ENCODE measurements around the gene PROP1.
"Not testable (repeated sequence)": the region's sequence is repeated elsewhere in the genome, so short reads cannot be mapped to it uniquely, and the experiment has no call there.

Gene PROP1

DNA sequence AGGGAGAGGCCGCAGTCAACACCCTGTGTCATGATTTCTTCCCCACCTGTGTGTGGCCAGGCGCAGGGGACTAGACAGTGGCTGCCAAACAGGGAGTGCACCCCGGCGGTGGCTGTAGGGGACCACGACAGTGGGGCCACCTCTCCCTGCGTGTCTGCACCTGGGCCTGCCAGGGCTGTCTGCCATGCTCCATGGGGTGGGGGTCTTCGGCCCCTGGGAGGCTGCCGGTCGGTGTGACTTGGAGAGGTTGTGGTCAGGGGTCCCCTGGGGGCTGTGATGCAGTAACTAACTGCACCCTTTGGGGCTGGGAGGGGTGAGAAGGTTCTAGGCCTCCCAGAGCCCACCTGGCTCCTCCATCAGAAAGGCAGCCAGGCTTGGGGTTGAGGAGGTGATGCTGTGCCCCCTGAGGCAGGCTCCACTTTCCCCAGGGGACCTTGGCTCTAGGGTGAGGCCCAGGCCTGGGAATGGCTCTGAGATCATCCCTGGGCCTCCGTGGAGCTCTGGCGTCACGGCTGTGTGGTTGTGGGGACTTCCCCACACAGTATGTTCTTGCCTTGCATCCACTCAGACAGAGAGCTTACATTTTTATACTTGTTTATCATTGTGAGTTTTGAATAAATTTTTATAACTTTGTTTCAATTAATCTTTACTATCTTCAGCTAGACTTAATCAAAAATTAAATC lies 50.3 kb downstream of the PROP1 start:
- H3K9me3 ChIP-seq; H3K27ac ChIP-seq; H3K36me3 ChIP-seq; H3K4me1 ChIP-seq (ENCODE audit: control insufficient read depth in 1 of 2, insufficient read depth in 1 of 2, low read depth in 1 of 2, low read length in 1 of 2); H3K4me3 ChIP-seq (ENCODE audit: low read depth in 1 of 2, low read length in 1 of 2): not testable (repeated sequence)
- H3K27me3 ChIP-seq: peaks cover 49% of the 10 kb centered on the region

DNA sequence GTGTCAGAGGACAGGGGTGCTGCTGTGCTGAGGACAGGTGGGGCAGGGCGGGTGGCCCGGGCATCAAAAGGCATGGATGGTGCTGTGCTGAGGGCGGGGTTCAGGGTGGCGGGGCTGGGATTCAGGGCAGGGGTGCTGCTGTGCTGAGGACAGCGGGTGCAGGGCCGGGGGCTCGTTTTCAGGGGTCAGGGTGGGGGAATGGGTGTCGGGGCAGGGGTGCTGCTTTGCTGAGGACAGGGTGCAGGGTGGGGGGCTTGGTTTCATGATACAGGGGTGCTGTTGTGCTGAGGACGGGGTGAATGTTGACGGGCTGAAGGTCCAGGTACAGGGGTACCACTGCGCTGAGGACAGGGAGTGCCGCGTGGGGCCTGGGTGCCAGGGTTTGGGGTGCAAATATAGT lies 50.9 kb downstream of the PROP1 start:
- not testable (repeated sequence) for H3K36me3 ChIP-seq; H3K27ac ChIP-seq; H3K4me1 ChIP-seq (ENCODE audit: control insufficient read depth in 1 of 2, insufficient read depth in 1 of 2, low read depth in 1 of 2, low read length in 1 of 2); H3K4me3 ChIP-seq (ENCODE audit: low read depth in 1 of 2, low read length in 1 of 2); H3K9me3 ChIP-seq
- H3K27me3 ChIP-seq: peaks cover 54% of the 10 kb centered on the region

GRCh38 chr5:177943805-177944736 lies 52.0 kb downstream of the PROP1 start:
- H3K27ac ChIP-seq; H3K4me1 ChIP-seq (ENCODE audit: control insufficient read depth in 1 of 2, insufficient read depth in 1 of 2, low read depth in 1 of 2, low read length in 1 of 2); H3K36me3 ChIP-seq; H3K4me3 ChIP-seq (ENCODE audit: low read depth in 1 of 2, low read length in 1 of 2); H3K9me3 ChIP-seq: not testable (repeated sequence)
- peaks cover 65% of the 10 kb centered on the region for H3K27me3 ChIP-seq

DNA sequence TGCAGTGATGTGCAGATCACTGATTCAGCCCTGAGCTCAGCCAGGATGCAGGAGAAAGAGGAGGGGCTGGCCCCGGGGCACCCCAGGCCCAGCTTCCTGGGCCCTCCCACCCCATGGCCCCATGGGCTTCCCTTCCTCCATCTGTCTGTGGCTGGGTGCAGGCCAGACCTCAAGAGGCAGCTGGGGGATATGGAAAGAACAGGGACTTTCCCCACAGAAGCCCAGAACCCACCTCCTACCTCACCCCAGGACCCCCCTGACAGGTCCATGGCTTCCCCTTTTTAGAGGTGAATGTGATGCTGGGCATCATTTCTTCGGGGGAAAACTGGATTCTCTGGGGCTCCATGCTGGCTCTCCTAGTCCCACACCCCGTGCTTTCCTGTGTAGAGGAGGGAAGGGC lies 53.1 kb downstream of the PROP1 start:
- not testable (repeated sequence) for H3K4me3 ChIP-seq (ENCODE audit: low read depth in 1 of 2, low read length in 1 of 2); H3K9me3 ChIP-seq; H3K36me3 ChIP-seq; H3K4me1 ChIP-seq (ENCODE audit: control insufficient read depth in 1 of 2, insufficient read depth in 1 of 2, low read depth in 1 of 2, low read length in 1 of 2); H3K27ac ChIP-seq
- H3K27me3 ChIP-seq: peaks cover 74% of the 10 kb centered on the region

Data from neutrophil (primary cell).